GM23248 (cell line): ENCODE results near the gene TOMM40L. TPM values are rescaled to one million over a fixed set of nuclear protein-coding genes. Genes with fewer than 3 reads are reported as not detected.

Experiments used
- DNase-seq: peaks from one replicate; pipeline ENCODE4 v3.0.0-alpha.2; 2015
- H2AFZ ChIP-seq: fragments of 200-600 bp; sonication (generic); 2 replicates; pipeline ENCODE4 v1.6.1; 2016; ENCODE audit warnings: antibody characterized with exemption
- H3F3A ChIP-seq: fragments of 200-600 bp; sonication (generic); 2 replicates; pipeline ENCODE4 v1.6.1; 2016; ENCODE audit warnings: mild to moderate bottlenecking, antibody characterized with exemption, mixed run types; ENCODE audit not compliant: insufficient read depth
- H3K27ac ChIP-seq: fragments of 200-600 bp; sonication (generic); 2 replicates; pipeline ENCODE4 v1.5.1; 2016; ENCODE audit warnings: mild to moderate bottlenecking
- H3K27me3 ChIP-seq: fragments of 200-600 bp; sonication (generic); replicated peaks from 2 replicates; pipeline ENCODE4 v1.6.1; 2016; ENCODE audit warnings: mild to moderate bottlenecking; ENCODE audit not compliant: insufficient read depth
- H3K36me3 ChIP-seq: fragments of 200-600 bp; sonication (generic); 2 replicates; pipeline ENCODE4 v1.6.1; 2016; ENCODE audit warnings: low read depth, mild to moderate bottlenecking
- H3K4me1 ChIP-seq: fragments of 200-600 bp; sonication (generic); 2 replicates; pipeline ENCODE4 v1.6.1; 2016; ENCODE audit warnings: mild to moderate bottlenecking; ENCODE audit not compliant: insufficient read depth
- H3K4me2 ChIP-seq: fragments of 200-600 bp; sonication (generic); one replicate; pipeline ENCODE4 v1.6.1; 2016; ENCODE audit warnings: mild to moderate bottlenecking; ENCODE audit not compliant: unreplicated experiment
- H3K4me3 ChIP-seq: fragments of 200-600 bp; sonication (generic); 2 replicates; pipeline ENCODE4 v1.5.1; 2016; ENCODE audit warnings: mild to moderate bottlenecking
- H3K79me2 ChIP-seq: fragments of 200-600 bp; sonication (generic); 2 replicates; pipeline ENCODE4 v1.6.1; 2016; ENCODE audit warnings: mild to moderate bottlenecking; ENCODE audit not compliant: insufficient read depth
- H3K9ac ChIP-seq: fragments of 200-600 bp; sonication (generic); 2 replicates; pipeline ENCODE4 v1.6.1; 2016; ENCODE audit warnings: mild to moderate bottlenecking
- H3K9me2 ChIP-seq: fragments of 200-600 bp; sonication (generic); 2 replicates; pipeline ENCODE4 v1.6.1; 2016; ENCODE audit warnings: mixed run types, mild to moderate bottlenecking, moderate library complexity; ENCODE audit not compliant: insufficient read depth
- H3K9me3 ChIP-seq: fragments of 200-600 bp; sonication (generic); one replicate; pipeline ENCODE4 v1.6.1; 2017; ENCODE audit warnings: low read depth
- H4K20me1 ChIP-seq: fragments of 200-600 bp; sonication (generic); 2 replicates; pipeline ENCODE4 v1.6.0; 2016; ENCODE audit not compliant: insufficient read depth
- EZH2 ChIP-seq: fragments of 200-600 bp; sonication (generic); IDR thresholded peaks from 2 replicates; pipeline ENCODE4 v1.6.1; 2018; ENCODE audit warnings: antibody characterized with exemption, mild to moderate bottlenecking; ENCODE audit not compliant: insufficient read depth, poor library complexity, severe bottlenecking
- EZH2phosphoT487 ChIP-seq: fragments of 200-600 bp; sonication (generic); IDR thresholded peaks from 2 replicates; pipeline ENCODE4 v1.6.1; 2018; ENCODE audit warnings: antibody characterized with exemption, moderate library complexity, mild to moderate bottlenecking, low read depth; ENCODE audit not compliant: insufficient read depth
- WGBS, 2 experiments: methylation state at CpG; one replicate each; pipeline ENCODE4 v1.1.6; 2015 to 2017; ENCODE audit warnings: low lambda C conversion rate in 2 of 2, low coverage in 1 of 2; ENCODE audit errors: missing lambda C conversion rate in 2 of 2; 5-methylcytosine and 5-hydroxymethylcytosine counted together
- in situ Hi-C: fragments of 300-500 bp; cut with MboI; formaldehyde crosslinking; loops from 2 replicates; pipeline ENCODE4 v1.15.0; 2020
- polyA plus RNA-seq: library from polyadenylated mRNA; unstranded; fragments of >200 nt; fragmentation: Nextera tagmentation; extraction: Ambion mirVana; gene quantifications from 2 replicates; pipeline ENCODE4 v1.2.1, GENCODE V29; 2016
- total RNA-seq: library from RNA; depleted of rRNA; stranded (reverse); fragments of >200 nt; shearing (Covaris generic); gene quantifications from 2 replicates; pipeline ENCODE4 v1.2.3, GENCODE V29; 2014; rRNA removed

TOMM40L gene
- total RNA-seq (6.5 and 19.1 TPM in 2 replicates), polyA plus RNA-seq (5.7 and 5.8 TPM in 2 replicates)

DNA sequence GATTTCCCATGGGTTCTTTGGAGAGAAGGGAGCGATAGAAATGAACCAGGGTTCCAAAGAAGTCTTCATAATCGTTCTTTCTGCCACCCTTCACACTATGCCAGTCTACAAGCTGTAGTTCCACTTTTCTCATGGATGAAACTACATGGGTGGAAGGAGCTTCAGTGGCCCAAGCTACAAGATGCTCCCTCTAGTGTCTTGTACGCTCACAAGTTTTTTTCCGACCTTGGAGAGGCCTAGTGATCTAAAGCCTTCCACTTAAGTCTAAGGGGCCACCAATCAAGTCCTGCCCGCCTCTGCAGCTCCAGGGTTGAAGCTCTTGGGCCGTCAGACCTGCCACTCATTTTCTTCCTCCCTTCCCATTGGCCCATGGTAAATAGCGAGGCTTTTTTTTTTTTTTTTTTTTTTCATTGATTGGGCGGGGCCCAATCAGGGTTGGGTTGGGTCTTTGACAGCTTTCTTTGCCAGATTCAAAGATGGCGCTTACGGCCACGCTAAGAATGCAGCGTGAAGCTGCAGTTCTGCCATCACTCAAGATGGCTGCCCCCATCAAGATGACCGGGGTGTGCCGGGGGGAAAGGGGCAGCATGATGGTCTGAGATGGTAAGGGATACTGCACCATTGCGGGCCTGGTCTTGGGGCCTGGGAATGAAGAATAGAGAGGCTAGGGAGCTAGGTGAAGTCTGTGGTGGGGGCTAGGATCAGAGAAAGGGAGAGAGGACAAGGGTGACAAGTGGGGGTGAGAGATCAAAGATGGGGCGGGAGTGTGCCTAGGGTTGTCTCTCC is at the start of gene TOMM40L:
TOMM40L (plus strand) TSS at position 527 of the 786 bp plus-strand sequence. CDS start 430 bp downstream, outside the sequence.
- H3K4me3 ChIP-seq = peak within 1 kb of the TSS; percentile 91
- peaks cover 5% of the 10 kb centered on the region; the same call in 1 of the 2 replicates for H3F3A ChIP-seq
- H3K4me2 ChIP-seq = peak within 1 kb of the TSS; percentile 73
- no peaks in the 10 kb centered on the region for H3K9me2 ChIP-seq
- DNase-seq = peak; percentile 99
- TF ChIP-seq EZH2 (no peak), EZH2phosphoT487 (no peak)
- H3K9ac ChIP-seq = peak within 1 kb of the TSS; percentile 80
- H3K9me3 ChIP-seq = no peaks in the 10 kb centered on the region
- peak within 1 kb of the TSS; percentile 97 for H2AFZ ChIP-seq
- peaks cover 11% of the 10 kb centered on the region; the same call in 1 of the 2 replicates for H3K4me1 ChIP-seq
- peaks cover 7% of the 10 kb centered on the region for H3K79me2 ChIP-seq
- 1% methylated on average over 15 to 16 of the region's 16 CpGs for WGBS, 2 experiments
- H4K20me1 ChIP-seq = no peaks in the 10 kb centered on the region
- no peaks in the 10 kb centered on the region; the same call in 1 of the 2 replicates for H3K36me3 ChIP-seq
- H3K27ac ChIP-seq = peak within 1 kb of the TSS; percentile 45; the same call in 1 of the 2 replicates
- no peaks in the 10 kb centered on the region for H3K27me3 ChIP-seq
- in situ Hi-C loops = no loop called here

DNA sequence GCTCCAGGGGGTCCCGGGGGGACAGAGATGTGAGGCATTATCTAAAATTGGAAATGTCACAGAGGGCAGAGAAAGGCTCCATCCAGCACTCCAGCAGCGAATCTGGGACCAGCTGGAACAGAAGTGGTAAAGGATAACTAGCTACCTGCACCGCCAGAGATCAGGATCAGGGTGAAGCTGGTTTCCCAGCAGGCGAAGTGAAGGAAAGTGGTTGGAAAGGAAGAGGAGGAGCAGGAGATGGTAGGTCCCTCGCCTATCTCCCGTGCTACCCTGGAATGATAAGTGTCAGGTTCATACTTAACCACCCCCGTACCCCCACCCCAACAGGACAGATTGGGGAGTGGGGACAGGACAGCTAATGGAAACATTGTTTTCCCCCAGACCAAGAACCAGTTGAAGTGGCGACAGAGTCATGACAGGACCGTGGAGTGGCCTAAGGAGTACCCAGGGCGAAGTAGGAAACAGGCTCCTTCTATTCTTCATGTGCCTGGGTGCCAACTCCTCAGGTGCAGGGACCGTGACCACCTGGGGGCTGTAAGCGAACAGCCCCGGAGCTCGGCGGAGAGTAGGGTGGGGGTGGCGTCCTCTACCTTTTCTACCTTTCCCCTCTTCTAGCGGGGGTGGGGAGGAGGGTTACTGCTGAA is 49.3 kb upstream of the TOMM40L start:
- in situ Hi-C loops = no loop called here
- Histone ChIP-seq H3K4me1 (peaks cover 22% of the 10 kb centered on the region), H3K36me3 (peaks cover 10% of the 10 kb centered on the region), H3K79me2 (peaks cover 19% of the 10 kb centered on the region), H2AFZ (peak overlapping the region; percentile 74), H3K27ac (0 out of 2 replicates have a peak overlapping the region, but pooled peaks have one; percentile 39), H3K9me2 (no peaks in the 10 kb centered on the region), H3K9me3 (no peaks in the 10 kb centered on the region), H3K9ac (peak overlapping the region; percentile 97), H4K20me1 (no peaks in the 10 kb centered on the region), H3K4me3 (peak overlapping the region; percentile 98), H3K27me3 (no peaks in the 10 kb centered on the region), H3K4me2 (peak overlapping the region; percentile 90), H3F3A (peaks cover 29% of the 10 kb centered on the region)
- no peak for TF ChIP-seq EZH2
- no peak for TF ChIP-seq EZH2phosphoT487
- peak; percentile 29 for DNase-seq
- 22 to 23% methylated on average over 16 to 17 of the region's 17 CpGs for WGBS, 2 experiments

DNA sequence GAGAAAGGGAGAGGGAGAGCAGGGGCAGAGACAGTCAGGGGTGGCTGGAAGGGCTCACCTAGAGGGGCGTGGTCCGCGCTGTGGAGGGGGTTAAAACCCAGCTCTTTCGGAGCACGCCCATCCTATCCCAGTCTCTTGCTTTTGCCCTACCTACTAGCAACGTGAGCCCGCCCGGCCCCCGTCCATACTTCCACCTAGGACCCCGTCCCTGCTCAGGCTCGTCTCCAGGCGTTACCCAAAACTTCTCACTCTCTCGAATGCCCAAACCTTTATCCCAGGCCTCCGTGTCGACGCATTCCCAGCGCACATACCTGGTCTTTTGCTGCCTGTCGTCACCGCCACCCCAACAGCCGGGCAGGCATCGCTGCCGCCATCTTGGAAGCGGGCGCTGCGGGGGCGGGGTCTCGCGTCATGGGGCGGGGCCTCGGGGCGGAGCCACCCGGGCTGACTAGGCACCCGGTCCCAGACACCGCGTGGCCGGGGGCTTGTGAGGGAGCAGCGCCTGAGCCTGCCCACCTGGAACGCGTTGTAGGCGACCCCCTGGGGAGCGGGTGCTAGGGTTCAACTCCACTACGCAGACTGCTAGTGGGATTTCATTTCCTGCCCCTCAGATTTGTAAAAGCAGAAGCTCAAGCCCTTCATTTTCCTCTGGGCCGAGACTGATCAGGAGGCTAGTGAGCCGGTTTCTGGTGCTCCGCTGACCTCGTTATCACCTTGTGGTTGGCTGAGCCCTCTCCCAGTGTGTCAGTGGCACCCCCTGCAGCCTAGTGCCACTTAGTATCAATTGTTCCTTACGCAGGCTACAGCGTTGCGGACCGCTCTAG is 48.5 kb upstream of the TOMM40L start, which contains the start of gene B4GALT3:
B4GALT3 (minus strand) TSS at position 396 of the 824 bp plus-strand sequence. CDS start 1,447 bp downstream, outside the sequence.
- Histone ChIP-seq H3K4me3 (peak within 1 kb of the TSS; percentile 98), H3K27ac (peak within 1 kb of the TSS; percentile 39), H3K36me3 (peaks cover 4% of the 10 kb centered on the region; the same call in 1 of the 2 replicates), H3K4me1 (peaks cover 22% of the 10 kb centered on the region), H4K20me1 (no peaks in the 10 kb centered on the region), H3K79me2 (peaks cover 17% of the 10 kb centered on the region), H3F3A (peaks cover 25% of the 10 kb centered on the region), H3K4me2 (peak within 1 kb of the TSS; percentile 90), H3K9ac (peak within 1 kb of the TSS; percentile 97), H3K9me2 (no peaks in the 10 kb centered on the region), H3K9me3 (no peaks in the 10 kb centered on the region), H2AFZ (peak within 1 kb of the TSS; percentile 74), H3K27me3 (no peaks in the 10 kb centered on the region)
- TF ChIP-seq EZH2phosphoT487 (no peak), EZH2 (no peak)
- peak; percentile 90 for DNase-seq
- in situ Hi-C loops = no loop called here
- 5 to 7% methylated on average over 31 to 50 of the region's 50 CpGs for WGBS, 2 experiments

DNA sequence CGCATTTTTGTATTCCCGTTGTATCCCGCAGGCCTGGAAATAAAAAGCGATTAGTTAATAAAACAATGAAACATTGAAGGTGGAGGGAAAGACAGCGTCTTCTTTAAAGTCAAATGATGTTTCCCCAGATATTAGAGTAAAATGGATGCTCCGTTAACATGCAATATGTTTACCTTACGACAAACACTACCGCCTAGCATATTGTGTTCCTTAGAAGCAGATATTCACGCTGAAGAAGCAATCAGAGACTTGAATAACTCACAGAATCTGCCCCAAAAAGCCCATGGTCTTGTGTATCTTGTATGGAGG is 48.0 kb upstream of the TOMM40L start:
- in situ Hi-C loops = no loop called here
- TF ChIP-seq EZH2phosphoT487 (no peak), EZH2 (no peak)
- H3K27me3 ChIP-seq = no peaks in the 10 kb centered on the region
- peaks cover 26% of the 10 kb centered on the region for H3F3A ChIP-seq
- peak overlapping the region; percentile 90 for H3K4me2 ChIP-seq
- no peak for DNase-seq
- H2AFZ ChIP-seq = peak overlapping the region; percentile 74
- peak overlapping the region; percentile 98 for H3K4me3 ChIP-seq
- H3K9me3 ChIP-seq = no peaks in the 10 kb centered on the region
- peaks cover 17% of the 10 kb centered on the region for H3K79me2 ChIP-seq
- peaks cover 22% of the 10 kb centered on the region for H3K4me1 ChIP-seq
- 46 to 54% methylated on average over 9 of the region's 9 CpGs for WGBS, 2 experiments
- peak overlapping the region; percentile 97 for H3K9ac ChIP-seq
- no peaks in the 10 kb centered on the region for H4K20me1 ChIP-seq
- no peaks in the 10 kb centered on the region for H3K9me2 ChIP-seq
- H3K27ac ChIP-seq = peak overlapping the region; percentile 39
- H3K36me3 ChIP-seq = no peaks in the 10 kb centered on the region
